ENCODE results near the gene RPAIN.

RPAIN gene

GRCh38 chr17:5419356-5419958 is 525 bp upstream of the RPAIN start, which contains the start of gene NUP88:
NUP88 (minus strand) TSS chr17:5419662; CDS start chr17:5419650, 12 bp downstream.
- H3K9me3 ChIP-seq (ENCODE audit: control insufficient read depth, insufficient read depth, low read length), result no peaks in the 10 kb centered on the region
- H3K27me3 ChIP-seq (ENCODE audit: control insufficient read depth, low read length), result no peaks in the 10 kb centered on the region
- peak within 1 kb of the TSS; percentile 90 for H3K4me2 ChIP-seq (ENCODE audit: low read length)
- peak within 1 kb of the TSS; percentile 93 for H3K4me3 ChIP-seq (ENCODE audit: low read length)
- no peak for TF ChIP-seq CTCF (IDR thresholded peaks at IDR 0.05; ENCODE audit: low read depth, low read length, poor library complexity, severe bottlenecking)
- no peak for TF ChIP-seq EZH2phosphoT487 (IDR thresholded peaks at IDR 0.05; ENCODE audit: borderline replicate concordance, low read length)
- H3K27ac ChIP-seq (ENCODE audit: low read depth, low read length), result peak within 1 kb of the TSS; percentile 90
- peaks cover 5% of the 10 kb centered on the region for H3F3A ChIP-seq (ENCODE audit: control insufficient read depth, insufficient read depth)
- H3K4me1 ChIP-seq (ENCODE audit: control insufficient read depth, low read length), result peaks cover 36% of the 10 kb centered on the region
- H3K79me2 ChIP-seq (ENCODE audit: control insufficient read depth, low read length), result peaks cover 86% of the 10 kb centered on the region
- H3K36me3 ChIP-seq (ENCODE audit: control insufficient read depth, low read length), result peaks cover 83% of the 10 kb centered on the region
- peaks cover 24% of the 10 kb centered on the region for H4K20me1 ChIP-seq (ENCODE audit: control insufficient read depth, insufficient read depth, low read depth, low read length)
- no peaks in the 10 kb centered on the region for H3K9me2 ChIP-seq (replicated peaks; ENCODE audit: control insufficient read depth, low read length)

- H3K9me2 ChIP-seq (replicated peaks; ENCODE audit: control insufficient read depth, low read length), result no peaks in the 10 kb centered on the region
- H3K27ac ChIP-seq (ENCODE audit: low read depth, low read length), result no peak overlapping the region
- peaks cover 84% of the 10 kb centered on the region for H3K36me3 ChIP-seq (ENCODE audit: control insufficient read depth, low read length)
- H3K79me2 ChIP-seq (ENCODE audit: control insufficient read depth, low read length), result peaks cover 72% of the 10 kb centered on the region
- TF ChIP-seq EZH2phosphoT487 (IDR thresholded peaks at IDR 0.05; ENCODE audit: borderline replicate concordance, low read length), result no peak
- no peak for TF ChIP-seq CTCF (IDR thresholded peaks at IDR 0.05; ENCODE audit: low read depth, low read length, poor library complexity, severe bottlenecking)
- peaks cover 5% of the 10 kb centered on the region for H3F3A ChIP-seq (ENCODE audit: control insufficient read depth, insufficient read depth)
- no peak overlapping the region for H3K4me3 ChIP-seq (ENCODE audit: low read length)
- peaks cover 26% of the 10 kb centered on the region for H3K4me1 ChIP-seq (ENCODE audit: control insufficient read depth, low read length)
- no peaks in the 10 kb centered on the region for H3K9me3 ChIP-seq (ENCODE audit: control insufficient read depth, insufficient read depth, low read length)
- no peaks in the 10 kb centered on the region for H3K27me3 ChIP-seq (ENCODE audit: control insufficient read depth, low read length)
- H4K20me1 ChIP-seq (ENCODE audit: control insufficient read depth, insufficient read depth, low read depth, low read length), result peaks cover 14% of the 10 kb centered on the region
- peak overlapping the region; percentile 90 for H3K4me2 ChIP-seq (ENCODE audit: low read length)
Measured at GRCh38 chr17:5422505-5422904, 2.5 kb downstream of the RPAIN start.

GRCh38 chr17:5424909-5425308 is 4.9 kb downstream of the RPAIN start:
- no peak overlapping the region for H3K27ac ChIP-seq (ENCODE audit: low read depth, low read length)
- no peaks in the 10 kb centered on the region for H3K9me3 ChIP-seq (ENCODE audit: control insufficient read depth, insufficient read depth, low read length)
- no peaks in the 10 kb centered on the region for H3K27me3 ChIP-seq (ENCODE audit: control insufficient read depth, low read length)
- H3K79me2 ChIP-seq (ENCODE audit: control insufficient read depth, low read length), result peaks cover 54% of the 10 kb centered on the region
- H4K20me1 ChIP-seq (ENCODE audit: control insufficient read depth, insufficient read depth, low read depth, low read length), result peaks cover 8% of the 10 kb centered on the region
- no peak for TF ChIP-seq EZH2phosphoT487 (IDR thresholded peaks at IDR 0.05; ENCODE audit: borderline replicate concordance, low read length)
- TF ChIP-seq CTCF (IDR thresholded peaks at IDR 0.05; ENCODE audit: low read depth, low read length, poor library complexity, severe bottlenecking), result no peak
- peaks cover 27% of the 10 kb centered on the region for H3K4me1 ChIP-seq (ENCODE audit: control insufficient read depth, low read length)
- H3F3A ChIP-seq (ENCODE audit: control insufficient read depth, insufficient read depth), result peaks cover 10% of the 10 kb centered on the region; the same call in 1 of the 2 replicates
- no peaks in the 10 kb centered on the region for H3K9me2 ChIP-seq (replicated peaks; ENCODE audit: control insufficient read depth, low read length)
- H3K4me3 ChIP-seq (ENCODE audit: low read length), result no peak overlapping the region
- H3K36me3 ChIP-seq (ENCODE audit: control insufficient read depth, low read length), result peaks cover 93% of the 10 kb centered on the region
- no peak overlapping the region for H3K4me2 ChIP-seq (ENCODE audit: low read length)
